GM18511 (cell line): ENCODE measurements around the gene TMUB1.

Experiments used
- ATAC-seq: cut with Tn5 transposase; IDR thresholded peaks from one replicate; pipeline ENCODE4 v1.9.1; 2021; ENCODE audit warnings: mild to moderate bottlenecking, moderate library complexity; ENCODE audit not compliant: unreplicated experiment

The TMUB1 gene

GRCh38 chr7:151104411-151105235 is 21.3 kb upstream of the TMUB1 start:
- ATAC-seq = no peak

- ATAC-seq = no peak
These were observed 20.7 kb upstream of the TMUB1 start for GRCh38 chr7:151103973-151104372.

- no peak for ATAC-seq
These were observed 19.7 kb upstream of the TMUB1 start for GRCh38 chr7:151102991-151103390.

GRCh38 chr7:151101621-151102396 is 18.5 kb upstream of the TMUB1 start:
- no peak for ATAC-seq

- no peak for ATAC-seq
These were observed 17.6 kb upstream of the TMUB1 start for GRCh38 chr7:151100921-151101320.

- ATAC-seq = no peak
These were observed 16.4 kb upstream of the TMUB1 start for GRCh38 chr7:151099486-151100211.

GRCh38 chr7:151095828-151096475 is 12.7 kb upstream of the TMUB1 start:
- no peak for ATAC-seq

- ATAC-seq = no peak
These were observed 12.0 kb upstream of the TMUB1 start for GRCh38 chr7:151095123-151095797.

GRCh38 chr7:151094675-151095074 is 11.4 kb upstream of the TMUB1 start:
- ATAC-seq = no peak

GRCh38 chr7:151093748-151094147 is 10.5 kb upstream of the TMUB1 start:
- ATAC-seq = no peak

- ATAC-seq = no peak
These were observed 8.7 kb upstream of the TMUB1 start for GRCh38 chr7:151091988-151092387.

GRCh38 chr7:151091431-151091830 is 8.1 kb upstream of the TMUB1 start:
- ATAC-seq = no peak

GRCh38 chr7:151091003-151091402 is 7.7 kb upstream of the TMUB1 start:
- no peak for ATAC-seq

- ATAC-seq = no peak
These were observed 6.8 kb upstream of the TMUB1 start for GRCh38 chr7:151089893-151090730.

- ATAC-seq = no peak
These were observed 5.8 kb upstream of the TMUB1 start for GRCh38 chr7:151088856-151089699.

- ATAC-seq = no peak
These were observed 4.9 kb upstream of the TMUB1 start for GRCh38 chr7:151088019-151088855.

- peak; percentile 32 for ATAC-seq
These were observed 4.1 kb upstream of the TMUB1 start for GRCh38 chr7:151087245-151088018.
